ENCODE data around the gene CNNM2. TPM values are rescaled to one million over a fixed set of nuclear protein-coding genes. Genes with fewer than 3 reads are reported as not detected.
"Not testable (repeated sequence)": the region's sequence is repeated elsewhere in the genome, so short reads cannot be mapped to it uniquely, and the experiment has no call there.

The CNNM2 gene
- total RNA-seq, 2 donors from 2014 or later = 13.4 to 18.9 TPM

GRCh38 chr10:103064956-103065355 lies 146.9 kb downstream of the CNNM2 start:
- WGBS = 90% methylated on average over 4 of the region's 4 CpGs
- TF ChIP-seq POLR2AphosphoS5 (IDR thresholded peaks at IDR 0.05) (no peak), CTCF (IDR thresholded peaks at IDR 0.05) (no peak), POLR2A (IDR thresholded peaks at IDR 0.05) (no peak)
- H3K4me1 ChIP-seq (replicated peaks) = no peaks in the 10 kb centered on the region
- no peaks in the 10 kb centered on the region for H3K36me3 ChIP-seq
- no peaks in the 10 kb centered on the region for H3K9me3 ChIP-seq
- DNase-seq (ENCODE audit: low spot score) = no peak
- no peaks in the 10 kb centered on the region for H3K27me3 ChIP-seq (replicated peaks; ENCODE audit: insufficient read depth)
- no peak overlapping the region for H3K4me3 ChIP-seq
- no peak overlapping the region for H3K27ac ChIP-seq
- intact Hi-C loops (cut with DNase I) = loop anchor here (5.0 kb wide), 2 partner anchors 182 to 228 kb away; partner anchors contain the start of genes CYP17A1 and RPEL1

- TF ChIP-seq POLR2A (IDR thresholded peaks at IDR 0.05) (no peak), POLR2AphosphoS5 (IDR thresholded peaks at IDR 0.05) (no peak), CTCF (IDR thresholded peaks at IDR 0.05) (no peak)
- H3K4me3 ChIP-seq = no peak overlapping the region
- H3K9me3 ChIP-seq = no peaks in the 10 kb centered on the region
- WGBS = 92% methylated on average over 16 of the region's 16 CpGs
- intact Hi-C loops (cut with DNase I) = loop anchor here (5.0 kb wide), 2 partner anchors 181 to 229 kb away; partner anchors contain the start of genes CYP17A1 and RPEL1
- H3K27me3 ChIP-seq (replicated peaks; ENCODE audit: insufficient read depth) = no peaks in the 10 kb centered on the region
- no peak for DNase-seq (ENCODE audit: low spot score)
- no peak overlapping the region for H3K27ac ChIP-seq
- H3K36me3 ChIP-seq = no peaks in the 10 kb centered on the region
- H3K4me1 ChIP-seq (replicated peaks) = no peaks in the 10 kb centered on the region
Observed at GRCh38 chr10:103066141-103067098, 148.3 kb downstream of the CNNM2 start.

GRCh38 chr10:103067099-103067477 lies 149.0 kb downstream of the CNNM2 start:
- WGBS = 94% methylated on average over 4 of the region's 4 CpGs
- intact Hi-C loops (cut with DNase I) = loop anchor here (5.0 kb wide), 2 partner anchors 180 to 230 kb away; partner anchors contain the start of genes CYP17A1 and RPEL1

GRCh38 chr10:103067484-103067883 lies 149.4 kb downstream of the CNNM2 start:
- TF ChIP-seq CTCF (IDR thresholded peaks at IDR 0.05) = no peak
- no peak for TF ChIP-seq POLR2A (IDR thresholded peaks at IDR 0.05)
- Histone ChIP-seq H3K4me3 (no peak overlapping the region), H3K27ac (no peak overlapping the region), H3K27me3 (replicated peaks; ENCODE audit: insufficient read depth) (no peaks in the 10 kb centered on the region), H3K4me1 (replicated peaks) (no peaks in the 10 kb centered on the region), H3K36me3 (no peaks in the 10 kb centered on the region), H3K9me3 (no peaks in the 10 kb centered on the region)
- intact Hi-C loops (cut with DNase I) = loop anchor here (5.0 kb wide), 2 partner anchors 180 to 230 kb away; partner anchors contain the start of genes CYP17A1 and RPEL1
- 96% methylated on average over 2 of the region's 2 CpGs for WGBS
- DNase-seq (ENCODE audit: low spot score) = no peak

More at GRCh38 chr10:103067099-103067477, 149.0 kb downstream of the CNNM2 start:
- not testable (repeated sequence) for H3K4me1 ChIP-seq (replicated peaks); H3K9me3 ChIP-seq; H3K36me3 ChIP-seq; H3K27ac ChIP-seq; H3K27me3 ChIP-seq (replicated peaks; ENCODE audit: insufficient read depth); H3K4me3 ChIP-seq; DNase-seq (ENCODE audit: low spot score)

- Histone ChIP-seq H3K27ac (no peak overlapping the region), H3K27me3 (replicated peaks; ENCODE audit: insufficient read depth) (no peaks in the 10 kb centered on the region), H3K36me3 (no peaks in the 10 kb centered on the region), H3K9me3 (no peaks in the 10 kb centered on the region), H3K4me3 (no peak overlapping the region), H3K4me1 (replicated peaks) (no peaks in the 10 kb centered on the region)
- 85% methylated on average over 6 of the region's 6 CpGs for WGBS
- intact Hi-C loops (cut with DNase I) = loop anchor here (2.0 to 5.0 kb wide), 3 partner anchors 149 to 231 kb away; partner anchors contain the start of genes CNNM2, CYP17A1 and RPEL1
- no peak for DNase-seq (ENCODE audit: low spot score)
- TF ChIP-seq POLR2AphosphoS5 (IDR thresholded peaks at IDR 0.05) (no peak), POLR2A (IDR thresholded peaks at IDR 0.05) (no peak), CTCF (IDR thresholded peaks at IDR 0.05) (no peak)
Observed at GRCh38 chr10:103067956-103068355, 149.9 kb downstream of the CNNM2 start.

All from prostate gland (tissue), 2 donors.